ENCODE data around the gene EFNA3.

DNA sequence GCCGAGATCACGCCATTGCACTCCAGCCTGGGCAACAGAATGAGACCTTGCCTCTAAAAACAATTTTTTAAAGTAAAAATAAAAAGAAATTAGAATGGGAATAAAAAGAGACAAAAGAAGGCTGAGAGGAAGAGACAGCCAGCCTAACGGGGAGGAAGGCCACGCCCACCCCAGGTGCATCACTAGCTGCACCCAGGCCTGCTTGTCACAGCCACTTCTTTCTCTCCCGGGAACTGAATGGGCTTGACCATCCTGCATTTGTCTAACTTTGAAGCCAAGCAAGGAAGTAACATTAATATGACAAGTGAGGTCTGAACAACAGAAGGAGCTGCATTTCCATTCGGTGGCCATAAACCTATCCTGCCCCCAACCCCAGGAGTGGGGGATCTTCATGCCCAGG, 28.2 kb downstream of the EFNA3 start:
- TF ChIP-seq ZNF239 (tag by site-specific recombination; IDR thresholded peaks at IDR 0.05) (no peak), ZNF10 (tag by site-specific recombination; IDR thresholded peaks at IDR 0.05) (no peak), ZSCAN16 (tag by site-specific recombination; IDR thresholded peaks at IDR 0.05) (no peak), YY1 (tag by site-specific recombination; IDR thresholded peaks at IDR 0.05) (no peak), CTCF (tag by site-specific recombination; IDR thresholded peaks at IDR 0.05) (no peak), ZNF280C (tag by site-specific recombination; IDR thresholded peaks at IDR 0.05) (no peak), ZNF138 (tag by site-specific recombination; IDR thresholded peaks at IDR 0.05; ENCODE audit: borderline replicate concordance) (no peak), PATZ1 (tag by site-specific recombination; IDR thresholded peaks at IDR 0.05) (no peak)

Data from HEK293 (cell line).